ENCODE data around the gene LYST. TPM values are rescaled to one million over a fixed set of nuclear protein-coding genes. Genes with fewer than 3 reads are reported as not detected.

The LYST gene
- total and polyA plus RNA-seq, 2 of the 8 experiments (the other 6 are each of a cell fraction or from before 2014, with no cell fraction given) = 0.29 to 0.58 TPM

GRCh38 chr1:235779770-235780169 is 86.9 kb downstream of the LYST start:
- Histone ChIP-seq H2BK15ac (ENCODE audit: low read length) (no peak overlapping the region), H3K4me3 (ENCODE audit: extremely low read depth in 1 of 4, insufficient read depth in 2 of 4, low read depth in 3 of 4, low read length in 4 of 4) (no peak overlapping the region), H4K91ac (replicated peaks; ENCODE audit: insufficient read length, low read length) (no peak overlapping the region), H4K8ac (ENCODE audit: extremely low read depth, insufficient read depth, low read length) (no peak overlapping the region), H3K14ac (ENCODE audit: insufficient read length) (no peak overlapping the region), H3K23ac (ENCODE audit: insufficient read length) (no peak overlapping the region), H2AFZ (ENCODE audit: low read length) (no peak overlapping the region), H3K27me3 (replicated peaks in 1 of 4; ENCODE audit: control insufficient read depth in 3 of 4, extremely low read depth in 1 of 4, insufficient read depth in 3 of 4, low read length in 3 of 4) (no peaks in the 10 kb centered on the region), H3K23me2 (ENCODE audit: low read depth, low read length) (no peaks in the 10 kb centered on the region), H4K20me1 (replicated peaks in 1 of 2; ENCODE audit: control insufficient read depth in 1 of 2, insufficient read depth in 2 of 2, low read length in 2 of 2) (no peaks in the 10 kb centered on the region), H2BK20ac (ENCODE audit: low read length) (no peak overlapping the region), H3K79me2 (ENCODE audit: control insufficient read depth in 1 of 2, insufficient read depth in 2 of 2, low read length in 2 of 2) (no peaks in the 10 kb centered on the region), H3K27ac (ENCODE audit: low read depth, low read length) (no peak overlapping the region), H3K4me1 (replicated peaks in 1 of 4; ENCODE audit: control insufficient read depth in 3 of 4, insufficient read depth in 4 of 4, low read length in 3 of 4) (peaks cover 0 to 6% (median 0%) of the 10 kb centered on the region in 4 experiments; a peak in 1 of 7 replicates), H3K9ac (replicated peaks in 1 of 4; ENCODE audit: extremely low read depth in 1 of 4, low read depth in 3 of 4, low read length in 3 of 4) (no peak overlapping the region), H2BK120ac (replicated peaks; ENCODE audit: low read depth, low read length) (no peak overlapping the region), H3K36me3 (ENCODE audit: control insufficient read depth in 2 of 4, insufficient read depth in 4 of 4, low read length in 3 of 4) (no peaks in the 10 kb centered on the region), H2BK5ac (ENCODE audit: low read depth, low read length) (no peak overlapping the region), H3K9me3 (ENCODE audit: insufficient read depth in 2 of 2, low read depth in 1 of 2, low read length in 1 of 2) (no peaks in the 10 kb centered on the region), H4K5ac (ENCODE audit: insufficient read length, low read depth, low read length) (no peak overlapping the region), H3K56ac (replicated peaks; ENCODE audit: insufficient read length, low read depth, low read length) (no peak overlapping the region), H2AK5ac (ENCODE audit: low read depth, low read length) (no peak overlapping the region), H3K79me1 (ENCODE audit: low read depth, low read length) (no peaks in the 10 kb centered on the region), H3K18ac (ENCODE audit: extremely low read depth, low read length) (no peak overlapping the region), H2BK12ac (ENCODE audit: low read depth, low read length) (no peak overlapping the region), H3K4me2 (ENCODE audit: insufficient read depth in 1 of 2, low read depth in 2 of 2, low read length in 2 of 2) (no peak overlapping the region), H3K4ac (replicated peaks; ENCODE audit: insufficient read length, low read depth, low read length) (no peak overlapping the region)
- FAIRE-seq (no peak), DNase-seq (ENCODE audit: low read depth in 1 of 2, low spot score in 2 of 2) (no peak)
- CTCF ChIA-PET (ENCODE audit: partially characterized antibody) = interaction anchor here (0.7 kb wide), 1 partner anchor 275 kb away, joined by 4 read pairs; the partner anchor contains the start of gene B3GALNT2
- no peak for TF ChIP-seq KDM5A (IDR thresholded peaks at IDR 0.05; ENCODE audit: low read length)
- no peak for TF ChIP-seq CREB1 (IDR thresholded peaks at IDR 0.05)
- TF ChIP-seq CTCF (IDR thresholded peaks at IDR 0.05; ENCODE audit: control extremely low read depth in 1 of 3, insufficient read depth in 1 of 3, low read depth in 1 of 3, low read length in 3 of 3) = no peak
- no peak for TF ChIP-seq ATF2 (IDR thresholded peaks at IDR 0.05; ENCODE audit: low read length)
- TF ChIP-seq TEAD4 (IDR thresholded peaks at IDR 0.05; ENCODE audit: low read depth, low read length) = no peak
- no peak for TF ChIP-seq POLR2A (IDR thresholded peaks at IDR 0.05; ENCODE audit: control extremely low read depth in 1 of 2, low read depth in 2 of 2, low read length in 2 of 2)
- no peak for TF ChIP-seq GABPA (IDR thresholded peaks at IDR 0.05; ENCODE audit: borderline replicate concordance, insufficient read depth, low read length)
- no peak for TF ChIP-seq BCL11A (IDR thresholded peaks at IDR 0.05; ENCODE audit: low read depth in 2 of 2, low read length in 2 of 2)
- TF ChIP-seq ZNF274 (IDR thresholded peaks at IDR 0.05; ENCODE audit: borderline replicate concordance, extremely low read depth, low read length) = no peak
- no peak for TF ChIP-seq JUN (IDR thresholded peaks at IDR 0.05; ENCODE audit: low read depth, low read length)
- TF ChIP-seq MAX (IDR thresholded peaks at IDR 0.05) = no peak
- POLR2A ChIA-PET (ENCODE audit: partially characterized antibody) = no interaction called here
- WGBS, 2 experiments (ENCODE audit: extremely low coverage in 1 of 2, insufficient coverage in 1 of 2, insufficient read length in 1 of 2, insufficient replicate concordance in 2 of 2, low coverage in 1 of 2, low lambda C conversion rate in 2 of 2, missing lambda C conversion rate in 1 of 2) = 92 to 100% methylated on average over 1 to 2 of the region's 2 CpGs

Data from H1 (cell line).